ENCODE results near the gene NACC2.

The NACC2 gene

GRCh38 chr9:136093346-136093986 lies 1.6 kb downstream of the NACC2 start:
- FAIRE-seq = no peak
- DNase-seq (ENCODE audit: low spot score) = peak; percentile 49

DNA sequence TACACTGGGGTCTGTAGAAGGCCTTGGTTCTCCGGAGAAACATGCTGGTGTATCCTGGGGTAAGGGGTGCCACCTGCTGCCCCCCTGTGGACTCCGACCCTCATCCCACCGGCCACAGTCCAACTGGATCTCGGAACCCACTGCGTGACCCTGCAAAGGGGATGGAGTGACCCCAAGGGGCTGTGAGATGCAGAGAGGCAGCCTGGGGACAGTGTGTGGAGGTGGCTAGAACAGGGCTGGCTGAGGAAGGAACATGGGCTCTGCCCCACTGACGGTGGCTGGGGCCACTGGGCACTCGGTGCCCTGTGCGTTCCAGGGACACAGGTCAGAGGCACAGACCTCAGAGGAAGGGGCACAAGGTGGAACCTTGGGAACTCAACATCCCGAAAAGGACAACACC lies 2.3 kb downstream of the NACC2 start:
- FAIRE-seq = no peak
- no peak for DNase-seq (ENCODE audit: low spot score)

- no peak for DNase-seq (ENCODE audit: low spot score)
- no peak for FAIRE-seq
Measured at GRCh38 chr9:136092353-136092650, 2.8 kb downstream of the NACC2 start.

DNA sequence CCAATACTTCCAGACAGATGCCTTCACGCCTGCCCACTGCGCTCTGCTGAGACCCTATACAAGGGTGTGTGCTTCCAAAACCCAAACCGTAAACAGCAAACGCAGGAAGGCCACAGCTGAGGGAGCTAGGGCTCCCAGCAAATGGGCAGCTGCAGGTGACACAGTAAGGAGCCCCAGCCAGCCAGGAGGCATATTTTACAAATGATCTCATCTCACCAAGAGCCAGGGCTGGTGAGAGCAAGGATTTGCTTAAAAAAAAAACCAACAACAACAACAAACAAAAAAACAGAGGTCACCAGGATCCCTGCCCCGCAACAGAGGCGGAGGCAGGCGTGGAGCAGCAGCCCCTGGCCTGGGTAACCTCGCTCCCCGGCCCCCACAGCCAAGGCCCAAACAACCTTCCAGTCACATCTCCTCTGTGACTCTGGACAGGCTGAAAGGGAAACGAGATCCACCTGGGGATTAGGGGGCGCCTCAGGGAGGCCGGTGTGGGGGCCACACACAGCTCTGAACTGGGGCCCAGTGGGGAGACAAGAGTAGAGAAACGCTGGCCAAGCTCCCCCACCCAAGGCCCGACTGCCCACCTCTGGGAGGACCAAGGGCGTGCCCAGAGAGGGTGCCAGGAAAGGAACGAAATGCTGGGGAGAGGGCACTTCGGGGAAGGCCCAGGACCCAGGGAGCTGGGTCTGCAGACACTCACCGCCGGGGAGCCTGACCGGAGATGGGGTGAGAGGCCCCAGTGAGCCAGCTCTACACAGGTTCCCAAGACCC lies 3.3 kb downstream of the NACC2 start:
- FAIRE-seq = no peak

DNA sequence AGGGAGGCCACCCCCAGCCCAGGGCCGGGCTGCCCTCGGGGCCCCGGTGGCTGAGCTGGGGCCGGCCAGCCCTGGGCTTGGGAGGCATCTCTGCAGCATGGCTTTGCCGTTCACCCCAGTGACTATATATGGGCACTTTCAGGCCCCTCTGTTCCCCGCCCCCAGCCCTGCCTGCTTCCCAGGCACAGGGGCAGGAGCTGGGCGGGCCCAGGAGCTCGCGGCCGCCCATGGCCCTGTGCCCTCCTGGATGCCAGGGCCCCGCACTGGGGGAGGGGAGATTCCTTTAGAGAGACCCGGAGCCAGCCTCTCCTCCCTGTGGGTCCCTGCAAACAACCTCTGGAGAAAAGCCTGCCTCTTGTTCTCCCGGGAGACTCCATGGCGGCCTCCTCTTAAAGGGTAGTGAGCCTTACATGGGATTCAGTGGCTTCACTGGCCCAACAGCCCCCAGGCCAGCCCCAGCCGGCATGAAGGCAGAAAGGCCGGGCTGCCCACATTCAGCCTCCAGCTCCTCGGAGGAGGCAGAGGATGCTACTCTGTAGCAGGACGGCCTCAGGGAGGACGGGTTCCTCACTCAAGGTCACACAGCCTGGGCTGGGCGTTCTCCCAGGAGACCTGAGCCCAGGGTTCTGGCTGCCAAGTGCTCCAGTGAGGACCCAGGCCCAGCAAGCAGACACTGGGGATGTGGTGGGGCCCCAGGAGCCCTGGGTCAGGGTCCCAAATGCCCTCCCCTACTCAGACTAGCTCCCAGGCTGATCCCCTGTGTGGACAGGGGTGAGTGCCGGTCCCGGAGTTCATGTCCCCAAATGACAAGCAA lies 4.1 kb downstream of the NACC2 start:
- FAIRE-seq = no peak
- DNase-seq (ENCODE audit: low spot score) = no peak

More for the DNA sequence above, 3.3 kb downstream of the NACC2 start:
- DNase-seq (ENCODE audit: low spot score) = no peak

DNA sequence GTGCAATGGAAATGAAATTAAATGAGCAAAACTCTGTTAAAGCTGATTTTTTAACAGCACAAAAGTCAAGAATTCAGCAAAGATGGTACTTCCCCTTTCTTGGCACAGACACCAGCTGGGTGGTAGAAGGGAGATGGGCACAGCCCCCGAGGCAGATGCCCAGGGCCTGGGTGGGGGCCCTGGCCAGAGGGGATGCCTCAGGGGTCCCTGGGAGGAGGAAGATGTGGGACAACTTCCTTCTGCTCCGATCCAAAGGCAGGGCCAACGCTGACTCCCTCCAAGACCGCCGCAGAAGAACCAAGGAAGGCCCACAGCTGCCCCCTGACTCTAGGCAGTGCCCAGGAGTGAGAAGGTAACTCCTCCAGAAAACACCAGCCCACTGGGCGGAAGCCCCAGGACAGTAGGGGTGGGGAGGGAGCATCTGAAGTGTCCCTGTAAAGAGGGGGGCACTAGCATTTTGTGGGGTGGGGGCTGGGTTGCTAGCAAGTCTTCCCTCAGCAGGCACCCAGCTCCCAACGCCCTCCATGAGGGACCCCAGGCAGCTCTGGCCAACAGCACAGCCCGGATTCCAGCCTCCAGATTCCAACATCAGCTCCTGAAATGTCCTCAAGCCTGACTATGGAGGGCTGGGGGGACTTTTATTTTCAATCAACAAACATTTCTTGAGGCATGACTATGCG lies 4.9 kb downstream of the NACC2 start:
- no peak for DNase-seq (ENCODE audit: low spot score)
- FAIRE-seq = no peak

DNA sequence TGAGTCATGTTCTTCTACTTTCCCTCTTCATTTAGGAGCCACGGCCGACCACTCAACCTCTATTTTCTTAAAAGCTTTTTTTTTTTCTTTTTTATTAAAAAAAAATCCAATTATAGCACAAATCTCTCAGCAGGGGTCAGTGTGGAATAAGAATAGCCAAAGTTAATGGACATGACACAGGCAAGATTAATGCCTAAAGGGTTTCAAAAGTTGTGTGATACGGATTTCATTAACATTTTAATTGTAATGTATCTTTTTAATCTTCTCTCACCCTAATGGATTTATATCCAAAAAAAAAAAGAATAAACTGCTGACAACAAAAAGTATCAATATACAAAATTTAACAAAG lies 5.4 kb downstream of the NACC2 start:
- DNase-seq (ENCODE audit: low spot score) = no peak
- FAIRE-seq = peak; percentile 66

DNA sequence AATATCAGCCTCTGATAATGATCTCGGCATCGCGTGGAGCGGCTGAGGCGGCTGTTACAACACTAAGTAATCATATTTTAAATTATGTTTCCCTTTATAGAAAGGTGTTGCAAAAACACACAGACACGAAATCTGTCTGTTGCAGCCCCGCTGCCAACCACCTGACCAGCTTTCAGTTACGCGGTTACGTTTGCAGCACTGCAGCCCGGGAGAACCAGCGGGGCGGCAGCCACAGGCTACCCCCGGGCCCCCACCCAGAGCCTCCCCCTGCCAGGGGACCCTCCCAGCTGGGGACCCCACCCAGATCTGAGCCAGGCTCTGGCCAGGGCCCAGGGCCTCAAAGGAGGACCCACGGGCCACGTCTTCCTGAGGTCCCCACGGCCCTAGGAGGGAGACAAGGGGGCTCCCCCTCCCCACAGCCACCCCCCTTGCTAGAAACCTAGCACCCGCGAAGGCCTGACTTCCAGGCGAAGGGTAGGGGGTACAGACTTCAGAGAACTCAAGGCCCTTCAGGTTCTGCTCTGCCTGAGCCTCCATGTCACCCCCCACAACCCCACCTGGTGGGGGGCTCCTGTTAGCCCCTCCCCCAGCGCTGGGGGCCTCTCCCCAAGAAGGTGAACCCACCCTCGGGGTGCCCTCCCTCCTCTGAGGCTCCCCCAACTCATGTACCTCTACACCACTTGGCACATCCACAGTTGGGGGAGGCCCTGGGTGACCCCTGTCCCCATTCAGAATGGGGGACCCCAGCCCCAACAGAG lies 6.0 kb downstream of the NACC2 start:
- FAIRE-seq (no peak), DNase-seq (ENCODE audit: low spot score) (no peak)

GRCh38 chr9:136088481-136088938 lies 6.6 kb downstream of the NACC2 start:
- DNase-seq (ENCODE audit: low spot score) (no peak), FAIRE-seq (no peak)

GRCh38 chr9:136087741-136088480 lies 7.2 kb downstream of the NACC2 start:
- no peak for FAIRE-seq
- DNase-seq (ENCODE audit: low spot score) = no peak

DNA sequence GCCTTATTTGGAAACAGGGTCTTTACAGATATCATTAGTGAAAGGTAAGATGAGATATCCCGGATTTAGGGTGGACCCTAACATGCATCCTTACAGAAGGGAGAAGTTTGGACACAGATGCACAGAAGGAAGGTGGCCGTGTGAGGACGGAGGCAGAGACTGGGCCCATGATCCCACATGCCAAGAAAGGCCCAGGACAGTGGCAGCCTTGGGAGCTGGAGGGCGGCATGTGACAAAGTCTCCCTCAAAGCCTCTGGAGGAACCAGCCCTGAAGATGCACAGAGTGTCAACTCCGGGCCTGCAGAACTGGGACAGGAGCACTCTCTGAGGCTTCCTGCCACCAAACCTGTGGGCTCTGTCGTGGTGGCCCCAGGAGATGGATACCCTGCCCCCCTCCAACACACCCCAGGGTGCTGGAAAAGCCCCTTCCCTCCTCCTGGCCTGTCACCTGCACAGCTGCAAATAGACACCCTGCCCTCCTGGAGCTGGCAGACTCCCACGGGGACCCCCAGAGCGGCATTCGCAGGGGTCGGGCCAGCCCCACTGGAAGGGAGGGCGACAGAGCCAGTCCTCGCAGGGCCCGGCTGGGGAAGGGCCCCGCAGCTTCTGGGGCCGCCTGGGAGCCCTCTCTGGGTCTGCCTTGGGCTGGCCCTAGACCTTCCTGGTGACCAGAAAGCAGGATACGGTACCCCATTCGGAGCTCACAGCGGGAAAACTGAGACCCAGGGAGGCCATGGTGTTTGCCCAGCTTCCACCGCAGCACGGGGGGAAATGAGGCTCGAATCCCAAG lies 7.9 kb downstream of the NACC2 start:
- FAIRE-seq (no peak), DNase-seq (ENCODE audit: low spot score) (no peak)

- DNase-seq (ENCODE audit: low spot score) = no peak
- FAIRE-seq = no peak
Measured at GRCh38 chr9:136086213-136086881, 8.7 kb downstream of the NACC2 start.

- no peak for DNase-seq (ENCODE audit: low spot score)
- FAIRE-seq = no peak
Measured at GRCh38 chr9:136085815-136086212, 9.3 kb downstream of the NACC2 start.

DNA sequence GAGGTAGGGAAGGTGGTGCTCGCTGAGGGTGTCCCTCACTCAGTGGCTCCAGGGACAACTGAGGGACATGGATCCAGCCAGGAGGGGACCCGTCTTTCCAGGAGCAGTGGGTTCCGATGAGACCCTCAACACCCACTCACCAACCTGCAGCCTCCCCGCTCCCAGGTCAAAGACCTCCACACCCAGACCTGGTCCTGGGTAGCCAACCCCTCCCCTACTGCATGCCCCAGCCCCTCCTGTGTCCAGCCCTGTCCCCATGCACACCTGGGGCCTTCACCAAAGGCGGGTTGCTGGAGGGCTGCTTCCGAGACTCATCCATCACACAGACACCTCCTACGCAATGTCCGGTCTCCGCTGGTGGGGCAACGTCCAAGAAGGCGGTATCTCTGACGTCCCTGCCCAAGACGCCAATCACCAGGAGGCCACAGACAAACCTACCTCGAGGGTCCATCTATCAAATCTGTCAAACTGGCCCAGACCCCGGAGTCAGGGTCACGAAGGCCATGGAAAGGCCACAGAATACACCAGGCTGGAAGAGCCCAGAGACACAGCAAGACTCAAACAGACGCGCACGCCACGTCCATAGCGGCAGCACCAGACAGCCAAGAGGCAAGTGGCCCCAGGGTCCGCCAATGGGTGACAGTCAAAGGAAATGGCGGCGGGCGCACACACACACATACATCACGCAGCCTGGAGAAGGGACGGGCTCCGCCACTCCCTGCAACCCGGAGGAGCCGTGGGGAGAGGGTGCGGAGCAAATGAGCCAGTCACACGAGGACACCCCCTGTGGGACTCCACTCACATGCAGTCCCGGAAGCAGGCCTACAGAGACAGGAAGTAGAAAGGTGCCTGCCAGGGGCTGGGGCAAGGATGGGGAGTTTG lies 10.8 kb downstream of the NACC2 start:
- no peak for FAIRE-seq
- DNase-seq (ENCODE audit: low spot score) = no peak

DNA sequence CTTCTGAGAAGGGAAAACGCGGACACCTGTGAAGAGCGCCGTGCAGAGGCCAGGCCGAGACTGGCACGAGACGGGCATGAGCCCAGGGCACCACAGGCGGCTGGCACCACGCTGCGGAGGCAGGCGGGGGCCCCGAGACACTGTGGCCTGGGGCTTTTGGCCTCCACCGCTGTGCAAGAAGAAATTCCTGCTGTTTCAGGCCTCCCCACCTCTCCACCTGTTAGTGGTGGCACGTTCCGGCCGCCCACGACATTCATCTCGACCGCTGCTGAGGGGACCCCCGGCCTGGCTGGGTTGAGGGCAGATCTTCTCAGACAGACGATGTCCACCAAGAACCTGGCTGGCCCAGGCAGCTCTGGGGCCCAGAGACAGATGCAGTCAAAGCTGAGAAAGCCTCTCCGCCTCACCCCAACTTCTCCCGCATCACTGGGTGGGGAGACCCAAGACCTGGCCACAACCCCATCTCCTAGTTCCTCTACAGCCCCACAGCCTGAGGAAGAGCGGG lies 11.5 kb downstream of the NACC2 start:
- DNase-seq (ENCODE audit: low spot score) = no peak
- no peak for FAIRE-seq

GRCh38 chr9:136082496-136083361 lies 12.4 kb downstream of the NACC2 start:
- DNase-seq (ENCODE audit: low spot score) (no peak), FAIRE-seq (no peak)

Data from RCC 7860 (cell line).